HG02970 (cell line): Measurements from ENCODE around the gene OSGEPL1.
"Not testable (repeated sequence)": the region's sequence is repeated elsewhere in the genome, so short reads cannot be mapped to it uniquely, and the experiment has no call there.

Source experiments
- ATAC-seq: cut with Tn5 transposase; IDR thresholded peaks from one replicate; pipeline ENCODE4 v1.9.1; 2021; ENCODE audit warnings: mild to moderate bottlenecking, moderate library complexity, moderate number of reproducible peaks; ENCODE audit not compliant: unreplicated experiment, low FRiP score

OSGEPL1 gene

DNA sequence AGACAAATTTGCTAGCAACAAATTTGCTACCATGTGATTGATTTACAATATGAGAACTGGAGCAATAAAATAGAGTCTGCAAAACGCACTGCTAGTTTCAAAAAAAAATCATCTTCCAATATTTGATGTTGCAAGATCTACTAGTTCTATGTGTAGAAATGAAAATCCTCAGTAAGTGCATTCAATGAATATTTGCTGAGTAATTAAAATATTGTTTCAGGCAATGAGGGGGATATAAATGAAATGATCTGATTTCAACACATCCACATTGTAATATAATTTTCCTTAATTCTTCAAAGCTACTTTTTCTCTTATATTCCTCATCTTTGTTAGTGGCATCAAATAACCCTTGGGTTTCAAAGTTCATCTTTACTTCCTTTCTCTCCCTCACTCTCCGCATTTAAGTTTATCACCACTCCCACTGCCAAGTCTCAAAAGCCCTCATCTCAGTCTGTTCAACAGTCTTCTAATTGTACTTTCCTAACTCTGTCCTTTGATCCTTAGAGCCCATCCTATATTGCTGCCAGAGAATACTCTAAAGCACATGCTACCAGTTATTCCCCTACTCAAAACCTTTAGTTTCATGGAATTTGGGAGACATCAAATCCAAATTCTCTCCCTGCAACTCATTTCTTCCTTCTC, 6.2 kb downstream of the OSGEPL1 start:
- no peak for ATAC-seq

DNA sequence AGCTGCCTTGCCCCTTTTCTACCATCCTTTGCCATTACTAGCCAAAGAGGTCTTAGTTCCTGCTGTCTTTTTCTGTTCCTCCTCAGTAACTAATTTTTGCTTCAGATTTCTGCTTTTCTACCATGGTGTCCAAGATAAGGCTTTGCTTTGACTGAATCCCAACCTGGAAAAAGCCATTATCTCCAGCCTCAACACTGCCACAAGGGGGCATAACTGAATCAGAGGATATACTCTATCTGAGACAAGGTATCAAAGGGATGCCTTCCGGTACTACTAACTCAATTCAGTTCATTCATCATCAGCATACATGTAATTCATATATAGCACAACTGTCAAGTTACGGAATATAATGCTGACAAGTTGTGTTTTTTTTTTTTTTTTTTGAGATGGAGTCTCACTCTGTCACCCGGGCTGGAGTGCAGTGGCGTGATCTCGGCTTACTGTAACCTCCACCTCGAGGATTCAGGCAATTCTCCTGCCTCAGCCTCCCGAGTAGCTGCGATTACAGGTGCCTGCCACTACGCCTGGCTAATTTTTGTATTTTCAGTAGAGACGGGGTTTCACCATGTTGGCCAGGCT, 11.4 kb downstream of the OSGEPL1 start:
- ATAC-seq = no peak

DNA sequence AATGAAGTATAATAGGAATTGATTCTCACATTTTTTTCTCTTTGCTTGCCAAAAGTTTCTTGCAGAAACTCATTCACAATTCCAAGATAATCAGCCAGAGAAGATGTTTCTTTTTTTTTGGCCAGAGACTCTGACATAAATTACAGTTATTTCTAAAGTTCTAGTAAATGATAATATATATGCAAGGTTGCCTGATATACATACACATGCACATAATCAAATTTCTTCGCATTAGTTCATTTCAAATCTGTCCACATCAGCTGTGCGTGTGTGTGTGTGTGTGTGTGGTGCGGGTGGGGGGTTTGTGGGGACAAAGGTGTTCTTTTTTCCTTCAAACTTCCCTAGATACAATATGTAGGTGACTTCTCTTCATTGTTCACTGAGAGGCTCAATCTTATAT, 33.2 kb downstream of the OSGEPL1 start:
- no peak for ATAC-seq

DNA sequence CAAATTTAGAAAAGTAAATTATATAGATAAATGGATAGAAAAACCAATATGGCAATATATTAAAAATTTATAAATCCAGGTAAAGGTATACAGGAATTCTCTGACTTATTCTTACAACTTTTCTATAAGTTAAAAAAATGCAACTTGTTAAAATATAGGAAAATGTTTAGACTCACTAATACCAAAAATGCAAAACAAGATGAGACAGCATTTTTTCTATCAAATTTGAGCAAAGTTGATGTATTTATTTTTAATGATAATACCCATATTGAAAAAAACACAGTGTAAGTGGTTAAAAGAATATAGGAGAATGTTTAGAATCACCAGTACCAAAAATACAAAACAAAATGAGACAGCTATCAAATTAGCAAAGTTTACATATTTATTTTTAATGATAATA, 35.7 kb downstream of the OSGEPL1 start:
- ATAC-seq = no peak

DNA sequence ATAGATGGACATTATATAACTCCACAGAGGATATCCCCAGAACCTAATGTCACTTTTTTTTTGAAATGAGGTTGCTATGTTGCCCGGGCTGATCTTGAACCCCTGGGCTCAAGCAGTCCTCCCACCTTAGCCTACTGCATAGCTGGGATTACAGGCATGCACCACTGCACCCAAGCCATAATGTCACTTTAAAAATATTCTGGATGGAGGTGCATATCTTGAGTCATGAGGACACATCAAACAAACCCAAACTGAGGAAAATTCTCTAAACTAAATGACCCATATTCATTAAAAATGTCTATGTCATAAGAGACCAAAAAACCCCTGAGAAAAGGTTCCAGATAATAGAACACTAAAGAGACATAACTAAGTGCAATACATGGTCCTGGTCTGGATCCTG, 36.3 kb downstream of the OSGEPL1 start:
- no peak for ATAC-seq

DNA sequence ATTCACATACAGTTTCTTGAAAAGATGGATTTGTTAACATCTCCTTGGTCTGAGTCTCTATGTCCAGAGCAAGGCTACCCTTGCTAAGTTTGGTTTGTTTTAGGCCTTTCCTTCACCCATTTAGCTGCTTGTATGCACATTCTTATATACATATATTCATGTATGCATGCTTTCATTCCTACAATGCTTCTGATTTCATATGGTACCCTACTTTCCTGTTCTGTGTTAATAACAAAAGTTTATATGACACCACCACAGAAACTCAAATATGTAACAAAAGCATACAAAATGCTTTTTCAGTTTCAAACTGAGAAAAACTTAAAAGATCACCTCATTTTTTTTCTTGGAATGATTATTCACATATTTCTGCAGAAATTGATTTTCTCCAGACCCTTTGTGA, 39.4 kb downstream of the OSGEPL1 start:
- ATAC-seq = no peak

DNA sequence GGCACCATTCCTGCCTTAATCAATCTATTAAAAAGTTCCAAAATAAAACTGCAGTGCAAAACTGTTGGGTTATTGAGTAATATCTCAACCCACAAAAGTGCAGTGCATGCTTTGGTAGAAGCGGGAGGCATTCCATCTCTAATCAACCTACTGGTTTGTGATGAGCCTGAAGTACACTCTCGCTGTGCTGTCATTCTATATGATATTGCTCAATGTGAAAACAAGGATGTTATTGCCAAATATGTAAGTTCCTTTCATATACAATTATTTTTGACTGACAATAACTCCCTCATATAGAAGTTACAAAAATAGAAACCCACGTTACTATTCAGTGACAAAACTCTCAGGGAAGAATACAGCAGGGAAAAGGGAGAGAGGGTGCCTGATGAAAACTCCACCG, 43.0 kb downstream of the OSGEPL1 start:
- no peak for ATAC-seq

DNA sequence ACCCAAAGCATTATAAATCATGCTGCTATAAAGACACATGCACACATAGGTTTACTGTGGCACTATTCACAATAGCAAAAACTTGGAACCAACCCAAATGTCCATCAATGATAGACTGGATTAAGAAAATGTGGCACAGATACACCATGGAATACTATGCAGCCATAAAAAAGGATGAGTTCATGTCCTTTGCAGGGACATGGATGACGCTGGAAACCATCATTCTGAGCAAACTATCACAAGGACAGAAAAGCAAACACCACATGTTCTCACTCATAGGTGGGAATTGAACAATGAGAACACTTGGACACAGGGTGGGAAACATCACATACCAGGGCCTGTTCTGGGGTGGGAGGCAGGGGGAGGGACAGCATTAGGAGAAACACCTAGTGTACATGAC, 45.0 kb downstream of the OSGEPL1 start:
- ATAC-seq = not testable (repeated sequence)

DNA sequence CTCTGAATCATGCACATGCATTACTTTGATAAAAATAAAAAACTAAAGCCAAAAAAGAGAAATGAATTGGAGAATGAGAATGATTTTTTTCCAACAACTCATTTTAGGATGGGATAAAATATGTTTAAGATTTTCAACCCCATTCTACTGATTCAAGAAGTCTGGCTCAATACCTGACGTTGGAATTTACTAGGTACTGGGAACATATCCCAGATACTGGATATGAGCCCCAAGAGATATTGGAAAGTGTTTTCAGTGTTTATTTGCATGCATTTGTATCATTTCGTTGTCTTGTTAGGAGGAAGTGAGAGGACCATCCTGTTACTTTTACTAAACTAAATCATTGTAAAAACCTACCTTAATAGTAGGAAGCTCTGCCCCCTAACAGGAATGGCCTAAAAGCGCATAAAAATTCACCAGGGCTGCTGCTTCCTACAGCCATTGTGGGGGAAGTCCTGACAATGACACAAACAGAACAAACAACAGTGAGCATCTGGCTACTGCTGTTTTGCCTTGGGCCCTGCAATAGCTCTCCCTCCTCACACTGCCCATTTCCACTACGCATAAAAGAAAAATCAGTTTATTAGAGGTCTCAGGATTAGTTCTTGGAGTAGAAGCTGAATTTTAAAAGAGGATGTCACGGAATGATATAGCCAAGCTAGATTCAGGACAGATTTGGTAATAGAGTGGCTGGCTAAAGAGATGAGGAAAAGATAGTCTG, 52.9 kb downstream of the OSGEPL1 start:
- ATAC-seq = no peak

DNA sequence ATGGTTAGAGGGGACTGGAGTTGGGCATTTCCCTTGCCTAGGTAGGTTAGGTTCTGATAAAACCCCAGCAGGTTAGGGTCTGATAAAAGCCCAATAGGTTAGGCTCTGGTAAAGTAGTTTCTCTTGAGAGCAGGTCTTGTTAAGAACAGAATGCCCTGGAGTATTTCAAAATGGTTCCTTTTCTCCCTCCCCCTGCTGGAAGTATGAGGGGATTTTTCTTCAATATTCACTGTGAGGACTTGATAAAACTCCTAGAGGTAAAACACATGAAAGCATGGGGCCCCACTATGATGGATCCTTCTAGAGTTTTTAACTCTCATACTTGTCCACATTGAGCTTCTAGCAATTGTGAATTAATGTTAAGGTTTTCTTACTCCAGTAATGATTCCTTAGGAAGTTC, 60.5 kb downstream of the OSGEPL1 start:
- no peak for ATAC-seq

DNA sequence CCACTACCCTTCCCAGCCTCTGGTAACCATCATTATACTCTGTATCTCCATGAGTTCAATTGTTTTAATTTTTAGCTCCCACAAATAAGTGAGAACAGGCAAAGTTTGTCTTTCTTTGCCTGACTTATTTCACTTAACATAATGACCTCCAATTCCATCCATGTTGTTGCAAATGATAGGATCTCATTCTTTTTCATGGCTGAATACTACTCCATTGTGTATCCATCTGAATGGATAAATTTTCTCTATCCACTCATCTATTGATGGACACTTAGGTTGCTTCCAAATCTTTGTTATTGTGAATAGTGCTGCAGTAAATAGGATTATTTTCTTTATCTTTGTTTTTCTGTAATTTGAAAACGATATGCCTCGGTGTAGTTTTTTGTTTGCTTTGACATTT, 61.9 kb downstream of the OSGEPL1 start:
- no peak for ATAC-seq

DNA sequence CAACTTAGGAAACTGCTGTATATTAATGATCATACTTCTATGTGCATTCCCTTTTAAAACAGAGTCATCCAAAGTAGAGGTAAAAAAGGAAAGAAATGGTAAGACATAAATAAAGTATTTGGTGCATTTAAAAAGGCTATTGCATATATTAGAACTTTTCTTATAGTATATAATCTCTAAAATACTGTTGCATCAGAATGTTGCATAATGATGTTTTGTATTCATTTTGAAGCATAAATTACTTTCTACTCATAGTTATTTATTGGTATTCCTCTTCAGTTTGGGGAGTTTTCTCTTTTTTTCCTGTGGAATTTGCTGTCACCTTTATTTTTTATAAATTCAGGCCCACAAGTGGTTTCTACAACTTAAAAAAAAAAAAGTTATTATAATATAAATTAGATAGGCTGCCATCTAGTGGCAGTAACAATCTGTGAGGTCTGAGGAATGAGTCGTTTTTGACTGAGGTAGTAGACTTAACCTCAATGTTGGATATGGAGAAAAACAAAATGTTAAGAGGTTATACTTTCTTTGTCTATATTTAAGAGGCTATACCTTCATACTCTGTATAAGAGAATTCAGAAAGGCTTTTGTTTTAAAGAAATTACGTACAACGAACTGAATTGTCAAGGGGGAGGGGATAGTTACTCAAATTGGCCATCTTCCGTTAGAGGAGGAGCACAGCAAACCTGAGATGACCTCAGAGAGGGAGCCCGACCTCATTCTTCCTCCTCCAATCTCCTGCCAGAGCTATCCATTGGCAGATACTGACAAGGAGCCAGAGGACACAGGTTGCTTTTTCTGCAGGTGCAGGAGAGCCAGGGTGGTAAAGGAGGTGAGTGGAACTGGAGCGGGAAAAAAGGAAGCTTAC, 64.3 kb downstream of the OSGEPL1 start:
- ATAC-seq = no peak
